GM18519 (cell line): ENCODE measurements around the gene PSD.

Source experiments
- ATAC-seq: cut with Tn5 transposase; IDR thresholded peaks from one replicate; pipeline ENCODE4 v1.9.1; 2021; ENCODE audit warnings: mild to moderate bottlenecking, moderate library complexity; ENCODE audit not compliant: unreplicated experiment, low FRiP score

Gene PSD

GRCh38 chr10:102394801-102395399, 23.7 kb downstream of the PSD start:
- no peak for ATAC-seq

GRCh38 chr10:102394079-102394800, 24.3 kb downstream of the PSD start:
- ATAC-seq = peak; percentile 70

GRCh38 chr10:102393411-102394078, 25.0 kb downstream of the PSD start:
- ATAC-seq = no peak

- no peak for ATAC-seq
Measured at GRCh38 chr10:102392306-102392705, 26.3 kb downstream of the PSD start.

- ATAC-seq = no peak
Measured at GRCh38 chr10:102389894-102390293, 28.7 kb downstream of the PSD start.

GRCh38 chr10:102384606-102385429, 33.8 kb downstream of the PSD start:
- no peak for ATAC-seq

- ATAC-seq = no peak
Measured at GRCh38 chr10:102384053-102384452, 34.5 kb downstream of the PSD start.

GRCh38 chr10:102382871-102383270, 35.7 kb downstream of the PSD start:
- no peak for ATAC-seq

- ATAC-seq = no peak
Measured at GRCh38 chr10:102381983-102382382, 36.6 kb downstream of the PSD start.

GRCh38 chr10:102379383-102379782, 39.2 kb downstream of the PSD start:
- no peak for ATAC-seq

- ATAC-seq = no peak
Measured at GRCh38 chr10:102376901-102377300, 41.7 kb downstream of the PSD start.

- no peak for ATAC-seq
Measured at GRCh38 chr10:102375867-102376266, 42.7 kb downstream of the PSD start.

- no peak for ATAC-seq
Measured at GRCh38 chr10:102375250-102375649, 43.3 kb downstream of the PSD start.

- ATAC-seq = no peak
Measured at GRCh38 chr10:102371295-102371694, 47.3 kb downstream of the PSD start.

- no peak for ATAC-seq
Measured at GRCh38 chr10:102368077-102368476, 50.5 kb downstream of the PSD start.

GRCh38 chr10:102367441-102367840, 51.1 kb downstream of the PSD start:
- no peak for ATAC-seq

GRCh38 chr10:102358712-102359382, 59.7 kb downstream of the PSD start:
- ATAC-seq = no peak

- ATAC-seq = no peak
Measured at GRCh38 chr10:102354451-102354850, 64.1 kb downstream of the PSD start.
